OCI-LY1 (cell line): Measurements from ENCODE around the gene MECP2.

ENCODE experiments used
- EZH2 ChIP-seq: fragments of 200-600 bp; sonication (generic), shearing (Covaris generic); IDR thresholded peaks from 2 replicates; pipeline ENCODE4 v1.8.0; 2017; ENCODE audit warnings: borderline replicate concordance, mixed run types, mild to moderate bottlenecking, antibody characterized with exemption, low read length, moderate library complexity, mixed read lengths
- TF ChIP-seq, protein P1 (sequence below): fragments of 200-600 bp; sonication (generic), shearing (Covaris generic); IDR thresholded peaks from 2 replicates; pipeline ENCODE4 v1.5.1; 2017; ENCODE audit warnings: mild to moderate bottlenecking, antibody characterized with exemption, low read length, moderate library complexity, mixed read lengths

DNA sequence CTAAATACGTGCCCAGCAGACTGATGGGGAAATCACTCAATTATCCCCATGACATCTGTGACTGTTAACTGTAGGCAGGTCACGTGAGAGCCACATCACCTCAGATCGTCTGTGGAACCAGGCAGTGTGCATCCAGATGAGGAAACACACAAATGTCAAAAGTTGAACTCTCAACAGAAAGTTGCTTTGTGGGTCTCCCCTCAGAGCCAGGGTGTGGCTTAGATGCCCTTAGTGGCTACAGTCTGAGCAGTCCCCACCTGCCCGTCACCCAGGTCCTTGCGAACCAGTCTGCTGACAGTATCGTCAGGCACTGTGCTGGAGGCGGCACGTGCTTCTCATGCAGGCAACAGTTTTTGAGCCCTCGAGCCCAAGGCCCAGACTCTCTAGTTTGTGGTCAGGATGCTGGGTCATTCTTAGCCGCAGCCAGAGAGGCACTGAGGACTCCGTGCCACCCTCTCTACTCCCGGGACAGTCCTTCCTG lies 114.2 kb downstream of the MECP2 start:
- TF ChIP-seq, protein P1, sequence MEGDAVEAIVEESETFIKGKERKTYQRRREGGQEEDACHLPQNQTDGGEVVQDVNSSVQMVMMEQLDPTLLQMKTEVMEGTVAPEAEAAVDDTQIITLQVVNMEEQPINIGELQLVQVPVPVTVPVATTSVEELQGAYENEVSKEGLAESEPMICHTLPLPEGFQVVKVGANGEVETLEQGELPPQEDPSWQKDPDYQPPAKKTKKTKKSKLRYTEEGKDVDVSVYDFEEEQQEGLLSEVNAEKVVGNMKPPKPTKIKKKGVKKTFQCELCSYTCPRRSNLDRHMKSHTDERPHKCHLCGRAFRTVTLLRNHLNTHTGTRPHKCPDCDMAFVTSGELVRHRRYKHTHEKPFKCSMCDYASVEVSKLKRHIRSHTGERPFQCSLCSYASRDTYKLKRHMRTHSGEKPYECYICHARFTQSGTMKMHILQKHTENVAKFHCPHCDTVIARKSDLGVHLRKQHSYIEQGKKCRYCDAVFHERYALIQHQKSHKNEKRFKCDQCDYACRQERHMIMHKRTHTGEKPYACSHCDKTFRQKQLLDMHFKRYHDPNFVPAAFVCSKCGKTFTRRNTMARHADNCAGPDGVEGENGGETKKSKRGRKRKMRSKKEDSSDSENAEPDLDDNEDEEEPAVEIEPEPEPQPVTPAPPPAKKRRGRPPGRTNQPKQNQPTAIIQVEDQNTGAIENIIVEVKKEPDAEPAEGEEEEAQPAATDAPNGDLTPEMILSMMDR, result no peak
- no peak for TF ChIP-seq EZH2
